Stimulated activated CD4-positive, alpha-beta T cell treated with anti-CD3 and anti-CD28 coated beads, Interleukin-4, amount 100 ng/mL, for 24 hours (primary cell): Measurements from ENCODE around the gene APLP2.

Experiments used
- DNase-seq: peaks from one replicate; pipeline ENCODE4 v3.0.0-alpha.2; 2020

APLP2 gene

DNA sequence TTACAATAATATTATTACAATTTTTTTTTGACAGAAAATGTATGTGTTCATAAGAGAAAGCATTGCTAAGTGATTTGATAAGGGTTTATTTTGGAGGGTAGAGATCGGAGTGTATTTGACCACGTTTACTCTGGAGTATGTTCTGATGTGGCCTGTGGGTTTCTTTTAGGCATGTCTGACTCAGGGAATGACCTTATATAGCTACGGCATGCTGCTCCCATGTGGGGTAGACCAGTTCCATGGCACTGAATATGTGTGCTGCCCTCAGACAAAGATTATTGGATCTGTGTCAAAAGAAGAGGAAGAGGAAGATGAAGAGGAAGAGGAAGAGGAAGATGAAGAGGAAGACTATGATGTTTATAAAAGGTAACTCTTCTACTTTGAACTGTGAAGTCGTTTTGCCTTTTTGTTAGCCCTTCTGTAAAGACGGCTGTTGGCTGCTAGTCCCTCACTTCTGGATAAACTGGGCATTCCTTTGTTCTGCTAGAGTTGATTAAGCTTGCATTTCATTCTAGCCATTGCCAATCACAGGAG lies 51.8 kb downstream of the APLP2 start:
- DNase-seq = peak; percentile 13

DNA sequence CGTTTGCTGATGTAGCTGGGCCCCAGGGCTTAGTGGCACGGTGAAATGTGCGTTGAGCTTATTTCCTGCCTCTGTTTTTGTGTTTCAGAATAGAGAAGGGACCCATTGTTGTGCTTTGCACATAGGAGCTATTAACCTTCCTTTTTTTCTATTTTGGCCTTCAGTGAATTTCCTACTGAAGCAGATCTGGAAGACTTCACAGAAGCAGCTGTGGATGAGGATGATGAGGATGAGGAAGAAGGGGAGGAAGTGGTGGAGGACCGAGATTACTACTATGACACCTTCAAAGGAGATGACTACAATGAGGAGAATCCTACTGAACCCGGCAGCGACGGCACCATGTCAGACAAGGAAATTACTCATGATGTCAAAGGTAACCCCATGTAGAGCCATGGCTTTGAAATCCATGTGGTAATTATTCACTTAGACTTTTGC lies 52.5 kb downstream of the APLP2 start:
- peak; percentile 36 for DNase-seq

DNA sequence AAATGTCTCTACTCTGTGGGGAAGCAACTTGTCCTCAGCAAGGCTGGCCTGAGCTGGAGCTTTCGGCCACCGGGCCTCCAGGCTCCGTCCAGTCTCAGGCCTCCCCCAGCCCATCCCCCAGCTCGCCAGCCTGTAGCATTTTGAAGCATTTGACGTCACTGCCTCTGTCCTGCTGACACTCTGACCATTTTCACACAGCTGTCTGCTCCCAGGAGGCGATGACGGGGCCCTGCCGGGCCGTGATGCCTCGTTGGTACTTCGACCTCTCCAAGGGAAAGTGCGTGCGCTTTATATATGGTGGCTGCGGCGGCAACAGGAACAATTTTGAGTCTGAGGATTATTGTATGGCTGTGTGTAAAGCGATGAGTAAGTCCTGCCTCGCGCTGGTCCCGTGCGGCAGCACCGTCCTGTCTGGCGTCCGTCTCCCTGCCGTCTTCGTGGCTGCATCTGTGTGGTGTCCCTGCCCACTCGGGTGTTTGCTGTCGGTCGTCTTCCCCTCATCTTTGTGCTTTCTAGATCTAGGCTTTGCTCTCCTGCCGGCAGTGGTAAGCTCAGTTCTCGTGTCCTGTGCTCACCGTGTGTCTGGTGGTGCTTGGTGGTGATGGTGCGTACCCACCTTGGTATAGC lies 53.8 kb downstream of the APLP2 start:
- no peak for DNase-seq

DNA sequence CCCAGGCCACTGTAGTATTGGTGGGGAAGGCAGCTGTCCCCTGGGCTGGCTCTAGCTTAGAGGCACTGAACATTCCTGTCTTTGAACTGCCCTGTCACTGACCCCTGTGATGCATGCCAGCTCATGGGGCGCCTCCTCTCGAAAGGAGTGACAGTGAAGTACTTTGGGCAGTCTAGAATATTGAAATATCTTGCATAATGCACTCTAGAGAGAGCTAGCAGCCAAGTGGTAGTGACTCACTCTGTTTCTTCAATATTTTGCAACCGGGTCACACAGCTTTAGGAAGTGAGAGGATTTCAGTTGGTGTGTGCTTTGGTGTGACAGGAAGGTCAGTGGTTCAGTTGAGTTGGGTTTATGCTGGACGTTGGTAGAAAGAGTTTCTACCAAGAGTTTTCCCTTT lies 54.4 kb downstream of the APLP2 start:
- no peak for DNase-seq

DNA sequence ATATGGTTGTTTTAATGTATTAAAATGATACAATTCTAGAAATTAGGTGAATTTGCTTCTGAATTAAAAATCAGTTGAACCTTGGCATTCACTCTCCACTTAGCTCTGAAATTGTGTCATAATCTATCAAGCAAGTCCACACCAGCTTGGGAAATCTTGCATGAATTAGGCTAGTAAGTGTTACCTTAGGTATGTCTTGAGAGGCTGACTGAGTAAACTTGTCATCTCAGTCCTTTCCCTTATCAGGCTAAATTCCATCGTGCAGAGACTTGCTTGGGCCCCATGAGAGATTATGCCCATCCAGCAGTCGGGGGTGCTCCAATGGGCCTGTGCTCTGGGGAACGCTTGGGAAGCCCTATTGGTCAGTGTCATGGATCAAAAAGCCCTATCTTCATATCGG lies 55.9 kb downstream of the APLP2 start:
- DNase-seq = no peak

DNA sequence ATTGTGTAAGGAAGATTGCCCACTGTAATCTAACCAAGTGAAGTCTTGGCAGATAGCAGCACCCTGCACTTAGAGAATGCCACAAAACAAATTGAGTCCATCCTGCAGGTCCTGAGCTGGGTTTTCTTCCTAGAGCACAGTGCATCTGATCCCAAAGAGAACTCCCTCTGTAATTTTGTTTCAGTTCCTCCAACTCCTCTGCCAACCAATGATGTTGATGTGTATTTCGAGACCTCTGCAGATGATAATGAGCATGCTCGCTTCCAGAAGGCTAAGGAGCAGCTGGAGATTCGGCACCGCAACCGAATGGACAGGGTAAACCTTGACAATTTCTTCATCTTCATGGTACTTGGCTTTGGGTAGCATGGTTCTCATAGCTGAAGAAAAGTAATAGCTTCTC lies 56.8 kb downstream of the APLP2 start:
- no peak for DNase-seq

DNA sequence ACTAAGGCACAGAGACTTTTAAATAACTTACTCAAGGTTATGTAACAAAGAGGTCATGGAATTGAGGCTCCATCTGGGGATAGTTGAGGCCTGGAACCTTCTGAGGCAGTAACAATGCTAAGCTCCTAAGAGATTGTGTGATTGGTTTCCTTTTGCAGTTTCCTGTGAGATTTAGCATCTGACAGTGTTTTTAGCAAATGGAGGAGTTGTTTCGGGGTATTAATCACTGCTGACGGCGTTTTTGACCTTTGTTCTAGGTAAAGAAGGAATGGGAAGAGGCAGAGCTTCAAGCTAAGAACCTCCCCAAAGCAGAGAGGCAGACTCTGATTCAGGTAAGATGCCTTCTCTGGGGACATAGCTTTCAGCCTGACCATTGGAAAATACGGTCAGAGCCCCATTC lies 57.8 kb downstream of the APLP2 start:
- DNase-seq = no peak

DNA sequence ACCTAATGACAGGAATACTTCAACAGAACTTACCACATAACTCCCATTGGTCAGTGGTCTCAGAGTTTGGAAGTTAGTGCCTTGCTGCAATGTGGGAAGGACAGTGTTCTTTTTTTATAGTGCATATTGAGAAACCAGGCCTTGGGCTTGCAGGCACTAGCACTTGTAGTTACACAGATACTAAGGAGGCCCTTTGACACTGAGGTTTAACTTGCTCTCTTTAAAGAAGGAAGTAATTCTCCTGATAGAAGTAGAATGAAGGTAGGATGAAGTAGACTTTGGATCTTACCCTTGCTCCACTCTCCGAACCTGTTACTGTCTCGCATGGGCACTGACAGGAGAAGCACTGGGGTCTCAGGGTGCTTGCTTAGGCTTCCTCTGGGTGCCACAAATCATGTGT lies 58.9 kb downstream of the APLP2 start:
- DNase-seq = no peak

DNA sequence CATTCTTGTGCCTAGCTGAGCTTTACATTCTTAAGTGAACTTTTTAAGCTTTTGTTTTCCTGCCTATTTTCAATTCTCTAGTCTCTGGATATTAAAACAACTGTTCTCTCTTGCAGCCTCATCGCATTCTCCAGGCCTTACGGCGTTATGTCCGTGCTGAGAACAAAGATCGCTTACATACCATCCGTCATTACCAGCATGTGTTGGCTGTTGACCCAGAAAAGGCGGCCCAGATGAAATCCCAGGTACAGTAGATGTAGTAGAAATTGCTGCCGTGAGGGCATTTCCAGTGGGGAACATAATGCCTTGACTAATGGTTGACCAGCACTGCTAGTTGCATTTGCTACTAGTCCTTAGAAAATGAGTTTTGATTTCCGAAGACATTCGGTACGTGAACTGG lies 60.2 kb downstream of the APLP2 start:
- no peak for DNase-seq

DNA sequence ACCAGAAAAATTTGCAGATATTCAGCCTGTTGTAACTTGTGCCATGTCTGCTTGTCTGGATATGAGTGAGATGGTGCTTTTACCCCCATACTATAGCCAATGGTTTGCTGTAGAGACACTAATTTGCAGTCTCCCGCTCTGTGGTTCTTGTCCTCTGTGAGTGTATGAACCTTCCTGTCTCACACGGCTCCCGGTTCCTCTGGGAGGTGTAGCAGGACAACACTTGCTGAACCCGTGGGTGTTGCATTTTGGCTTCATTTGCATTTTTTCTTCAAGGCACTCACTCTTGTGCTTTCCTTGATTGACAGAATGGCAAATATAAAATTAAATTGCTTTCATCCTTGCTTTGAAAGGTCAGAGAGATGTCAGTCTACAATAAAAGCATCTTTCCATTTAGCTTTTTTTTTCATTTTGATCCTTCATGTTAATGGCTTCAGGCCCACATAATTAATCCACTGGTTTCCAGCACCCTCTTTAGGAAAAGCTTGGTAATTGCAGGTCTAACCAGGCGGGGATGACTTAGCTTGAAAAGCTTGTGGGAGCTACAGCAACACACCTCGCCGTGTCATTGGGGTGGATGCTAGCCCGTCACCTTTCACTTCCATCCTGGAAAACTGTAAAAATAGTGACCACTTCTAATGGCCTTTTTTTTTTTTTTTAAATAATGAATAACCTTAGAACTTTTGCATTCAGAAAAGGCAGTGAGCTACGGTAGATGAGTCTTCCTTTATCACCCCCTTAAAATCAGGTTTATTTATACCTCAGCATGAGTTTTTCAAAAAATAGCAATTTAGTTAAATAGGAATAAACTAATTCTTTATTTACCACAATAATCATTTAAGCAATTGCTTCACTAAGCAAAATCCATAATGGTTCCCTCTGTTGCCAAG lies 62.5 kb downstream of the APLP2 start:
- DNase-seq = peak; percentile 63

DNA sequence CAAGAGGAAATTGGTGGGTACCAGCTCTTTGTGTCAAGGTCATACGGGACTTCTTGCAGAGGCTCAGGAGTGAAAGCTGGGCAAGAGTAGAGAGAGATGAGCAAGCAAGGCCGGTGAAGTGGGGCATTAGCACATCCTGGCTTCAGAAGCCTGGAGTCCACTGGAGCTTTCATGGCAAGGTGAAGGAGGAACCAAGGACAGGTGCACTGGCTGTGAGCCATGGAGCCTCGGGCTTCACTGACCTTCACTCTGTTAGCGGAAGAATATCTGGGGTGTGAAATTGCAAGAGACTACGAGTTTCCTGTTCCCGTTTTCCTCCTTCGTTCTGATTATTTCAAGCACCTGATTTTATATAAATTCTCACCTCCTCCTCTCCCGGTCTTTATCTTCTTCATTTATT lies 64.0 kb downstream of the APLP2 start:
- DNase-seq = no peak

DNA sequence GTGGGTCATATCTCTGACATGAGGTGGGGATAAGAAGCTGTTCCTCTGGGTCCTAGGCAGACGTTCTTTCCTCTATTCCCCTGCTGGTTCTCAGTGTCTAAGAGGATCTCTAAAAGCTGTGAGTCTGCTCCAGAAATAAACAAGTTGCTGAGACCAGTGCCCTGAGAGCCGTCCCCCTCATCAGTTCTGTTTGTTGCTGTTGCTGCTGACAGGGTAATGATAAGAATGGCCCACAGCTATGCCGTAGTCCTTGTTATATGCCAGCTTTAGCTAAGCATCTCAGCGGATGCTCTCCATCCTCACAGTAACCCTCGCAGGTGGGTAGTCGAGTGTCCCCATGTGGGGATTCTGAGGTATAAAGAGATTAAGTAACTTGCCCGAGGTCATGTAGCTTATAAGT lies 66.4 kb downstream of the APLP2 start:
- no peak for DNase-seq

DNA sequence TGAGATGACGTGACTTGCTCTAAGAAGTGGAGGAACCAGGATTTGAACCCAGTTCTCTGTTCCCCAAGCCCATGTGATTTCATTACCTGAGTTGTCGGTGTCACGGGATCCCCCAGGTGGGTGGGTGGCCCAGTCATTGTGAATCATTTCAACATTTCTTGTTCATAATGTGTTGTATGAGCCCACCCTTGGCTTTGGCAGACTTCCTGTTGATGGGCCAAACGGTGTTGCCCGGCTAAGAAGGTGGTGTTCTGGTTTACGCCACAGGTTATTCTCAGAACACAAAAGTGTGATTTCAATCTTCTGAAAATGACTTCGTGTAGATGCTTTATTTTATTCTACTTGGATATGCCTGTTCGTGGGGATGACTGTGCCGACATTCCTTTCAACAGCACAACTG lies 68.3 kb downstream of the APLP2 start:
- DNase-seq = no peak

DNA sequence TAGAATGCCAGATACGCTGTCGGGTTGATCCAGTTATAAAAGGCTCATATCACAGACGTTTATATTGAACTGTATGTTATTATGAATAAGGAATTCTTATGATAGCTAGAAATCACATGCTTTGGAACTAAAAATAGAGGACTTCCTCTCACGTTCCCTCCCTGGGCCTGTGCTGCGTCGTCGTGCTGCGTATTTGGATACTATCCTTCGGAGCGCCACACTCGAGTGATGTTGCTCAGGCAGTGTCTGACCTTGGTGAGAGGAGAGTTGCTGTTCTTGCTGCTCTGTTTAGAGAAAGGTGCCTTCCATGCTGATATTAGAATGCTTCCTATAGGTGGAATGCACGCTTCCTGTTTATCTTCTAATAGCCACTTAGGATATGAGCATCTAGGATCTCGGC lies 69.7 kb downstream of the APLP2 start:
- no peak for DNase-seq

DNA sequence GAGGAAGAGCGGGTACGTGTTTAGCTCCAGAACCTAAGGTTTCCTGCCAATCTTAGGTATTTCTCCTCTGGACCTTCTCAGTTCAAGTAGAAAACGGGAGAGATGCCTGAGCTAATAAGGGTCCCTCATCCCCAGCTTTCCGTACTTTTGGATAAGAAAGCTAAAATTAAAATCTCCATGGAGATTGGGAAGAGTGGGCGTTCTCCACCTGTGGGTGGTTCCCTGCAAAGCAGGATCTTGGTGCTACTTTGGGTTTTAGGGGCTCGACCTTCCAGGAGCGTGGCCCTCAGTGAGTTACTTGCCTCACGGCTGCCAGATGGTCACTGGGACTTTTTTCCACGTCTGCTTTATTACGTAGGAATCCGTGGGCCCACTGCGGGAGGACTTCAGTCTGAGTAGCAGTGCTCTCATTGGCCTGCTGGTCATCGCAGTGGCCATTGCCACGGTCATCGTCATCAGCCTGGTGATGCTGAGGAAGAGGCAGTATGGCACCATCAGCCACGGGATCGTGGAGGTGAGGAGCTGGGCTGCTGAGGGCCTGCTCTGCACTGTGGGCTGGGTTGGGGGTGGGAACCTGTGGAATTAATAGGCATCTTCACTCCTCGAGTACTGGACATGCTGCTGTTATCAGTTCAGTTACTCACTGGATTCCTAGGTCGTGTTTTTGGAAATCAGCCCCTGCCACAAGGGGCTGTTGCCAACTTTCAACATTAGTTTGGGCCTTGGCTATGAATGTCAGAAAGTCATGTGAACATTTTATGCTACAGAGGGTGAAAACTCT lies 72.1 kb downstream of the APLP2 start:
- no peak for DNase-seq

DNA sequence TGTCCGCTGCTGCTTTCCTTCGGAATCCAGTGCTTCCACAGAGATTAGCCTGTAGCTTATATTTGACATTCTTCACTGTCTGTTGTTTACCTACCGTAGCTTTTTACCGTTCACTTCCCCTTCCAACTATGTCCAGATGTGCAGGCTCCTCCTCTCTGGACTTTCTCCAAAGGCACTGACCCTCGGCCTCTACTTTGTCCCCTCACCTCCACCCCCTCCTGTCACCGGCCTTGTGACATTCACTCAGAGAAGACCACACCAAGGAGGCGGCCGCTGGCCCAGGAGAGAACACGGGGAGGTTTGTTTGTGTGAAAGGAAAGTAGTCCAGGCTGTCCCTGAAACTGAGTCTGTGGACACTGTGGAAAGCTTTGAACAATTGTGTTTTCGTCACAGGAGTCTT lies 74.4 kb downstream of the APLP2 start:
- DNase-seq = no peak

DNA sequence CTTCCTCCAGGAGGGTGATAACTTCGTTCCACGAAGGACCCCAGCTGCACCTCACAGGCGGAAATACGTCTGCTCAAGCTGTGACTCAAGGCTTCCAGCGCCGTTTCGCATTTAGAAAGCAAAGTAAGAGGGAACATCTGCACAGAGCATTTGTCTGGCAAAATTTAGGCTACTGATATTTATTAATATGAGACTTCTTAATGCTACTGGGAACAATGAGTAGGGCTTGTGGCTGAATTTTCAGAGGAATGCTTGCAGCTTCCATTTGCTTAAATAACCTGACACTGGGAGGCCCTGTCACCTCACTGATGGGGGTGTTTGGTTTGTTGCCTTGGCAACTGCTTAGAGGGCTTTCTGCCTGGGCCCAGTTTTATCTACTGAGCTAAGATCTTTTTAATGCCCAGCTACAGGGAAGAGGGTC lies 75.2 kb downstream of the APLP2 start:
- no peak for DNase-seq

DNA sequence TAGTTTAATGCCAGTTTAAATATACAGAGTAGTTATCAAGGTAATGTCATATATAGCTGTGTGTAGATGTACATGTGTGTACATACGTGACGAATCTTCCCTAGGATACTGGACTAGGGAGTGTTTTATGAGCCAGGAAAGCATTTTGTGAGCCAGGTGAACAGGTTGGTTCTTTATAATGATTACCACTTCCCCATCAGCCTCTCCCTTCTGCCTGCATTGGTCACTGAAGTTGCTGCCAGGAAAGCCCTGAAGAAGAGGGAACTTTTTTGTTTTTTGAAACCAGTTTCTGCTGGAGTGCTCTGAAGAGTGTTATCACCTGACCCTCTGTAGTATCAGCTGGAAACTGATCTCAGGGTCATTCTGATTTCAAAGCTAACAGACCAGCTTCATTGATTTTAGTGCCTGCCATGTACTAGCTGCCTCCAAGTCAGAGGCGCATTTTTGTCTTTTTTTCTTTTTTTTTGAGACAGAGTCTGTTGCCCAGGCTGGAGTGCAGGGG lies 75.7 kb downstream of the APLP2 start:
- DNase-seq = no peak

DNA sequence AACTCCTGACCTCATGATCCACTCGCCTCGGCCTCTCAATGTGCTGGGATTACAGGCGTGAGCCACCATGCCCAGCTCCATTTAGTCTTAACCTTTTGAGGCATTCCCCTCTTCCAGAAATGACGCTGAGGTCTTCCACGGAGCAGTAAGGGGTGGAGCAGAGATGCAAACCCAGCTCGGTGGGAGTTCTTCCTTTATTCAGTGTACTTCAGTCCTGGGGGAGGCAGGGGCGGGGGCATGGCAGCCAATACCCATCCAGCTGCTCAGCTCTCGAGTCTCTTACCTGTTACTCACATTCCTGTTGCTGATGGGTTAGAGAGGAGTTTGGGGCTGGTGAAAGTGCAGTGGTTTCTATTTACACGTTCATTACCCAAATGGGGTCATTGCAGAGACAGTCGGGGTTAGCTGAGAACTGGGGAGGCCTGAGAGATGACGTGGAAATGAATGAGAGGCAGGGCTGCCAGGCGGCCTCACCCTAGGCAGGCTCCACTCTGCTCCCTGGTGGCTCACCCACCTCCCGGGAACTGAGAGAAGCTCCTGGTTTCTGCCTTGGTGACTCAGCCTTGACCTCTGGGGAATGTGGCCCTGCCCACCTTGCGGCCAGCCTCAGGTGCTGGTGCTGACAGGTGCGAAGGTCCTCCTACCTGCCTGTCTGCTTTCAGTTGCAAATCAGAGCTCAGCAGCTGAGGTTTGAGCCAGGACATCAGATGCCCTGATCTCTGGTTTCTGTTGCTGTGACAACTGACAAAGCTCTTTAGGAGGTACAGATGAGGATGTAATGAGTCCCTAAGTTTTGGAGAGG lies 76.5 kb downstream of the APLP2 start:
- no peak for DNase-seq

DNA sequence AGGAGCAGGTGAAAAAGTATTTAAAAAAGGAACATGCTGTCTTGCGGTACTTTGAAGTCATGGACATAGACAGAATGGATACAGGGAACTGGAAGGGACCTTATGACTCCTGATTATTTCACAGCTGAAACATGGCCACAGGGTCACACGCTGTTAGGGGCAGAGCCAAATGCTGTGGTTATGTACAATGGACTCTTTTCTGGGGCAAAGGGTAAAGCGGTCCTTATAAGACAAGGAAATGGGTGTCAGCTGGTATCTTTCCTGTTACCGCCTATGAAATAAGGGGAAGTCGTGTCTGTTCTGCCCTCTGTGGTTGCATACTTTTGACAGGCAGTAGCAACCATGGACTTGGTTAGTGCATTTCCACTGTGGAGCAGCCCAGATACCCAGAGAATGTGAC lies 77.1 kb downstream of the APLP2 start:
- DNase-seq = no peak

DNA sequence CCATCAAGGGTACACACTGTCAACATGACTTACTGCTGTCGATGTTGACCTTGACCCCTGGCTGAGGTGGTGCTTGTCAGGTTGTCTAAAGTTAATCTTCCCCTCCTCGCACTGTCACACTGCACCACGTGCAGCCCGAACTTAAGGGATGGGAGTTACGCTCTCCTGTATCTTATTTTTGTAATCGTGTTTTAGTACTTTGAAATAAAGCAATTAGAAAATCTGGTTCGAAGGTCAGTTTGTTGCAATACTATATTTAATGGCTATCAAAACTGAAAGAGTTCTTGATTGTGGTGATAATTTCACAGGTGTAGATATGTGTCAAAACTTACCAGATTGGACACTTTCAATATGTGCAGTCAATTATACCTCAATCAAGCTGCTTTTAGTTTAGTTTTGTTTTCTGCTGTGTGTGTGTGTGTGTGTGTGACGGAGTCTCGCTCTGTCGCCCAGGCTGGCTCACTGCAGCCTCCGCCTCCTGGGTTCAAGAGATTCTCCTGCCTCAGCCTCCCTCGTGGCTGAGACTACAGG lies 79.2 kb downstream of the APLP2 start:
- no peak for DNase-seq

DNA sequence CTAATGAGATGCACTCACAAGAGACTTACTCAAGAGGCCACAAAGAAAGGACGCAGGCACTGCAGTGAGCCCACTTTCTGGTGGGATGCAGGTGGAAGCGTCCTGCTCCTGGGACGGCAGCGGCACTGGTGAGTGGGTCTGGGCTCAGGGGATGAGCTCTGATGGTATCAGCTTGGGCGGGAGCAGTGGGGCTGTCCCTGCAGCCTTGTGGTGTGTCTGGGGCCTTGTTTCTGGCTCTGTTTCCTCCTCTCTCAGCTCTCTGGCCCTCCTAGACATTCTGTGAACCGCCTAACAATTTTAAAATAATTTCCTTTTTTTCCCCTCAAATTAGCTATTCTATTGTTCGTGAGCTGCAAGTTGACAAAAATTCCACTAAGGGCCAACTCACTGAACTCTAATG lies 81.1 kb downstream of the APLP2 start:
- DNase-seq = no peak
